Esophagus muscularis mucosa (tissue), 3 donors: ENCODE data around the gene OXCT2.
"Not testable (repeated sequence)": the region's sequence is repeated elsewhere in the genome, so short reads cannot be mapped to it uniquely, and the experiment has no call there.

Experiments
- CTCF ChIP-seq, 3 experiments: fragments of 200-600 bp in 2 of 3; fragments of 450-650 bp in 1 of 3; sonication (generic) in 2 of 3; IDR thresholded peaks; one replicate each; pipeline ENCODE4 v1.5.1; 2017 to 2019; ENCODE audit warnings: antibody characterized with exemption in 3 of 3, mild to moderate bottlenecking in 2 of 3, moderate library complexity in 1 of 3
- POLR2A ChIP-seq: fragments of 450-650 bp; IDR thresholded peaks from one replicate; pipeline ENCODE4 v1.6.1; 2017; ENCODE audit warnings: antibody characterized with exemption, moderate library complexity, mild to moderate bottlenecking, low read depth
- POLR2AphosphoS5 ChIP-seq, 2 donors: sonication (generic); formaldehyde crosslinking; IDR thresholded peaks; one replicate each; pipeline ENCODE4 v1.6.1; 2017; ENCODE audit warnings: antibody characterized with exemption in 2 of 2

GRCh38 chr1:39778463-39779099 is 7.4 kb upstream of the OXCT2 start:
- not testable (repeated sequence) for TF ChIP-seq POLR2AphosphoS5 (IDR thresholded peaks at IDR 0.05); CTCF (IDR thresholded peaks at IDR 0.05); POLR2A
